Measurements from ENCODE around the gene GPR119.
A peak's percentile ranks its signal among the peaks of the same experiment; 100 is the strongest.
"Not testable (repeated sequence)": the region's sequence is repeated elsewhere in the genome, so short reads cannot be mapped to it uniquely, and the experiment has no call there.

The GPR119 gene

DNA sequence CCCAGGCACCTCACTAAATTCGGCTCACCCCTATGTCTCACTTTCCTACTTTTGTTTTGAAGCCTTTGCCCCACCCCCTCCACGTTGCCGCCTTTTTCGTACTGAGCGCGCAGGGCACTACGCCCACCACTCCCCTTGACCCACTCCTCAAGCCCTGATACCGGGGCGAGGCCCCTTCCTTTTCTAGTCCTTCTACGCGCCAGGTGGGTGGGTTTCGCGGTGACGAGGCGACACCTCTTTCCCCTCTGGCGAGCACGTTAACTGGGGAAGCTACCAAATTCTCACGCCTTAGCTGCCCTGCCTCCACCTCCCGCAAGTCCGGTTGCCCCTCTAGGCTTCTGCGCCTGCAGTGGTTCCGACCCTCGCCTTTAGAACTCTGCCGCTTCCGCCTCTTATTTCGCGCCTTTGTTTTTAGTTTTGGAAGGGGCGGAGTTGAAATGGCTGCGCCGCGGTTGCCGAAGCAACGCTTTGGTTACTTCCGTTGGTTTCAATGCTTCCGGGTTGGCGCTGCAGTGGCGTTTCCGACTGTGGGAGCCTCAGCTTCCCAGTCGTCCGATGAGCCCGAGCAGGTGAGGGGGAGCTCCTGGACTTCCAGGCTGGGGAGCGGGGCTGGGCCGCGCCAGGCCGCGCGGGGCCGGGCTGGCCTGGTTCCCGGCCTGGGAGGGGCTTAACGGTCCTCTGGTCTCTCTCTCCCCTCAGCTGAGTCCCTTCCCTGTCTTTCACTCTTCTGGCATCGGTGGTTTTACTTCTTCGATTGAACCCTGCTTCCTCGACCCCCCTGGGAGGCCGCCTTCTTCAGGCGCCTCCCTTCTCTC is 45.9 kb downstream of the GPR119 start, which contains the start of gene SLC25A14:
TSS of gene SLC25A14 (plus strand) at position 512 of the 815 bp plus-strand sequence. CDS start 360 bp downstream, outside the sequence.
- peak; percentile 50 for DNase-seq (ENCODE audit: low read depth)

DNA sequence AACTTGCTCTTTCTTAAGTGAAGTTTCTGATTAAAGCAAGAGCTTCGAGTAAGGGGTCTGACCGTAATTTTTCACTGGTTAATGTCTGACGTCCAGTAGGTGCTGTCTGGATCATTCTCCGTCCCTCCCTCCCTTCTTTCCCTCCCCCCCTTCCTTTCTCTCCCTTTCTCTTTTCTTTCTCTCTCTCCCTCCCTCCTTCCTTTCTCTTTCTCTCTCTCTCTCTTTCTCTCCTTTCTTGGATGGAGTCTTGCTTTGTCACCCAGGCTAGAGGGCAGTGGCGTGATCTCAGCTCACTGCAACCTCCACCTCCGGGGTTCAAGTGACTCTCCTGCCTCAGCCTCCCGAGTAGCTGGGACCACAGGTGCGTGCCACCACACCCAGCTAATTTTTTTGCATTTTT is 46.6 kb downstream of the GPR119 start:
- DNase-seq (ENCODE audit: low read depth) = not testable (repeated sequence)

DNA sequence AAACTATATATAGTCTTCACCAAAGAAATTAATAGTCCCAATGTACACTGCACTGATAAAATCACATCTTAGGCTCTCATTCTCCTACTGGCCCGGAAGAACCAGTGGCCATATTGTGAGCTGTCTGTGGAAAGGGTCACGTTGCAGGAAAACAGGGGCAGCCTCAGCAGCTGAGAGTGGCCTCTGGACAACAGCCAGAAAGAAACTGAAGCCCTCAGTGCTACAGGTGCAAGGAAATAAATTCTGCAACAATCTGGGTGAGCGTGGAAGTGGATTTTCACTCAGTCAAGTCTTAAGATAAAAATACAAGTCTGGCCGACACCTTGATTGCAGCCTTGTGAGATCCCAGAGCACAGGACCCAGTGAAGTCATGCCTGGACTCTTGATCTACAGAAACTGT is 48.9 kb downstream of the GPR119 start:
- DNase-seq (ENCODE audit: low read depth) = no peak

All from activated T-cell treated with anti-CD3 and anti-CD28 coated beads for 24 hours (primary cell).